Hippocampal formation (tissue), 2 donors: Measurements from ENCODE around the gene PDE7B.
A peak's percentile ranks its signal among the peaks of the same experiment; 100 is the strongest.
"Not testable (repeated sequence)": the region's sequence is repeated elsewhere in the genome, so short reads cannot be mapped to it uniquely, and the experiment has no call there.

ENCODE experiments used
- DNase-seq, 2 donors: peaks; one replicate each; lab custom pipeline; 2025; lab: John Stamatoyannopoulos, UW

Gene PDE7B

GRCh38 chr6:135842618-135843392 lies 8.7 kb upstream of the PDE7B start:
- DNase-seq: no peak

- no peak for DNase-seq
Observed at GRCh38 chr6:135850882-135851281, 619 bp upstream of the PDE7B start.

- DNase-seq: no peak
Observed at GRCh38 chr6:135852746-135853145, 1.2 kb downstream of the PDE7B start.

- DNase-seq: peak in 1 of 2 donors; percentile 31
Observed at GRCh38 chr6:135853227-135853626, 1.7 kb downstream of the PDE7B start.

GRCh38 chr6:135853986-135854385 lies 2.5 kb downstream of the PDE7B start:
- no peak for DNase-seq

GRCh38 chr6:135854799-135855198 lies 3.3 kb downstream of the PDE7B start:
- DNase-seq: no peak

GRCh38 chr6:135858931-135859330 lies 7.4 kb downstream of the PDE7B start:
- DNase-seq: no peak

GRCh38 chr6:135860361-135860760 lies 8.9 kb downstream of the PDE7B start:
- DNase-seq: no peak

GRCh38 chr6:135861189-135861588 lies 9.7 kb downstream of the PDE7B start:
- DNase-seq: no peak

- DNase-seq: not testable (repeated sequence)
Observed at GRCh38 chr6:135864929-135865328, 13.4 kb downstream of the PDE7B start.

- no peak for DNase-seq
Observed at GRCh38 chr6:135866445-135867123, 15.1 kb downstream of the PDE7B start.

GRCh38 chr6:135867332-135867731 lies 15.8 kb downstream of the PDE7B start:
- no peak for DNase-seq

- DNase-seq: no peak
Observed at GRCh38 chr6:135869857-135870256, 18.4 kb downstream of the PDE7B start.

- DNase-seq: no peak
Observed at GRCh38 chr6:135870722-135871121, 19.2 kb downstream of the PDE7B start.

- DNase-seq: no peak
Observed at GRCh38 chr6:135871296-135871695, 19.8 kb downstream of the PDE7B start.

GRCh38 chr6:135871878-135872277 lies 20.4 kb downstream of the PDE7B start:
- no peak for DNase-seq

GRCh38 chr6:135875446-135875845 lies 23.9 kb downstream of the PDE7B start:
- no peak for DNase-seq

- DNase-seq: no peak
Observed at GRCh38 chr6:135876058-135876457, 24.6 kb downstream of the PDE7B start.

GRCh38 chr6:135877666-135878065 lies 26.2 kb downstream of the PDE7B start:
- DNase-seq: no peak

- no peak for DNase-seq
Observed at GRCh38 chr6:135880066-135880972, 28.8 kb downstream of the PDE7B start.

- DNase-seq: no peak
Observed at GRCh38 chr6:135883045-135883444, 31.5 kb downstream of the PDE7B start.

- DNase-seq: no peak
Observed at GRCh38 chr6:135883536-135883935, 32.0 kb downstream of the PDE7B start.
